H9 (cell line): ENCODE measurements around the gene MICU1. TPM values are rescaled to one million over a fixed set of nuclear protein-coding genes. Genes with fewer than 3 reads are reported as not detected.
A peak's percentile ranks its signal among the peaks of the same experiment; 100 is the strongest.

ENCODE experiments used
- DNase-seq: peaks from one replicate; pipeline ENCODE4 v3.0.0-alpha.2; 2017
- H2AFZ ChIP-seq: one replicate; pipeline ENCODE4 v1.6.1; 2013; ENCODE audit warnings: mild to moderate bottlenecking, low read length, control low read depth, moderate library complexity
- H2AK5ac ChIP-seq: 2 replicates; pipeline ENCODE4 v1.6.1; 2013; ENCODE audit warnings: low read length, control low read depth, mixed read lengths; ENCODE audit not compliant: insufficient read length
- H2BK120ac ChIP-seq: one replicate; pipeline ENCODE4 v1.6.1; 2013; ENCODE audit warnings: low read depth, mild to moderate bottlenecking, low read length, control low read depth, inconsistent platforms; ENCODE audit not compliant: poor library complexity, severe bottlenecking
- H2BK12ac ChIP-seq: 2 replicates; pipeline ENCODE4 v1.6.1; 2013; ENCODE audit warnings: low read length, control low read depth, mixed read lengths, low read depth; ENCODE audit not compliant: insufficient read length
- H2BK15ac ChIP-seq: 2 replicates; pipeline ENCODE4 v1.6.1; 2013; ENCODE audit warnings: low read depth, low read length, control low read depth
- H2BK20ac ChIP-seq: one replicate; pipeline ENCODE4 v1.6.1; 2013; ENCODE audit warnings: low read depth, mild to moderate bottlenecking, low read length, control low read depth, inconsistent platforms; ENCODE audit not compliant: poor library complexity, severe bottlenecking
- H2BK5ac ChIP-seq: 2 replicates; pipeline ENCODE4 v1.6.1; 2013; ENCODE audit warnings: low read length, control low read depth, mixed read lengths; ENCODE audit not compliant: insufficient read length
- H3K14ac ChIP-seq: 2 replicates; pipeline ENCODE4 v1.6.1; 2013; ENCODE audit warnings: low read length, control low read depth; ENCODE audit not compliant: insufficient read depth
- H3K18ac ChIP-seq: 2 replicates; pipeline ENCODE4 v1.6.1; 2013; ENCODE audit warnings: low read depth, mild to moderate bottlenecking, mixed read lengths, low read length, control low read depth; ENCODE audit not compliant: insufficient read length
- H3K23ac ChIP-seq: 2 replicates; pipeline ENCODE4 v1.6.1; 2013; ENCODE audit warnings: low read length, control low read depth, mixed read lengths, low read depth; ENCODE audit not compliant: insufficient read length
- H3K23me2 ChIP-seq: 2 replicates; pipeline ENCODE4 v1.6.1; 2013; ENCODE audit warnings: low read depth, mild to moderate bottlenecking, mixed read lengths, low read length, control low read depth; ENCODE audit not compliant: insufficient read length, poor library complexity, severe bottlenecking
- H3K27ac ChIP-seq: 2 replicates; pipeline ENCODE4 v1.5.1; 2013; ENCODE audit warnings: low read length, control low read depth, mixed read lengths, low read depth; ENCODE audit not compliant: insufficient read length
- H3K27me3 ChIP-seq: 2 replicates; pipeline ENCODE4 v1.6.1; 2013; ENCODE audit warnings: low read length, control low read depth, inconsistent platforms; ENCODE audit not compliant: insufficient read depth
- H3K4ac ChIP-seq: 2 replicates; pipeline ENCODE4 v1.6.1; 2013; ENCODE audit warnings: low read depth, mild to moderate bottlenecking, control low read depth, inconsistent platforms, low read length, moderate library complexity
- H3K4me1 ChIP-seq: 2 replicates; pipeline ENCODE4 v1.6.1; 2013; ENCODE audit warnings: low read length, control low read depth, inconsistent platforms; ENCODE audit not compliant: insufficient read depth
- H3K4me2 ChIP-seq: 2 replicates; pipeline ENCODE4 v1.6.1; 2013; ENCODE audit warnings: low read length, control low read depth, mixed read lengths; ENCODE audit not compliant: insufficient read length, insufficient read depth
- H3K56ac ChIP-seq: 2 replicates; pipeline ENCODE4 v1.6.1; 2013; ENCODE audit warnings: low read depth, mild to moderate bottlenecking, mixed read lengths, low read length, control low read depth; ENCODE audit not compliant: insufficient read length
- H3K79me1 ChIP-seq: 2 replicates; pipeline ENCODE4 v1.6.1; 2013; ENCODE audit warnings: low read depth, mild to moderate bottlenecking, moderate library complexity, low read length, control low read depth, inconsistent platforms; ENCODE audit not compliant: insufficient read depth, poor library complexity, severe bottlenecking
- H3K79me2 ChIP-seq: 2 replicates; pipeline ENCODE4 v1.6.1; 2013; ENCODE audit warnings: low read length, control low read depth, inconsistent platforms; ENCODE audit not compliant: insufficient read depth
- H3K9ac ChIP-seq: 2 replicates; pipeline ENCODE4 v1.6.1; 2013; ENCODE audit warnings: low read length, control low read depth, mixed read lengths; ENCODE audit not compliant: insufficient read length; ENCODE audit errors: extremely low read depth
- H3K9me3 ChIP-seq: one replicate; pipeline ENCODE4 v1.6.1; 2013; ENCODE audit warnings: low read depth, low read length, inconsistent platforms; ENCODE audit not compliant: control insufficient read depth
- H3T11ph ChIP-seq: one replicate; pipeline ENCODE4 v1.6.1; 2013; ENCODE audit warnings: mild to moderate bottlenecking, low read length, control low read depth, inconsistent platforms
- H4K20me1 ChIP-seq: one replicate; pipeline ENCODE4 v1.6.1; 2013; ENCODE audit not compliant: control insufficient read depth, insufficient read length, insufficient read depth
- H4K5ac ChIP-seq: 2 replicates; pipeline ENCODE4 v1.6.1; 2013; ENCODE audit warnings: low read depth, mild to moderate bottlenecking, mixed read lengths, low read length, control low read depth; ENCODE audit not compliant: insufficient read length
- H4K8ac ChIP-seq: replicated peaks from 2 replicates; pipeline ENCODE4 v1.6.1; 2013; ENCODE audit warnings: low read length, control low read depth, mixed read lengths, low read depth; ENCODE audit not compliant: insufficient read length
- H4K91ac ChIP-seq: 2 replicates; pipeline ENCODE4 v1.6.1; 2013; ENCODE audit warnings: low read depth, mild to moderate bottlenecking, moderate library complexity, mixed read lengths, low read length, control low read depth; ENCODE audit not compliant: insufficient read length
- H3K27ac Mint-ChIP-seq, 3 experiments: 2 replicates in 2 of 3; 3 replicates in 1 of 3; pipeline ENCODE4 v1.8.0; 2020 to 2021; ENCODE audit warnings: mixed read lengths in 3 of 3, mild to moderate bottlenecking in 1 of 3, moderate library complexity in 1 of 3
- H3K27me3 Mint-ChIP-seq: 2 replicates; pipeline ENCODE4 v1.8.0; 2021; ENCODE audit warnings: low read depth, mild to moderate bottlenecking, moderate library complexity, mixed read lengths
- H3K36me3 Mint-ChIP-seq, 3 experiments: 2 replicates in 2 of 3; 3 replicates in 1 of 3; pipeline ENCODE4 v1.8.0; 2020 to 2021; ENCODE audit warnings: low read depth in 3 of 3, mixed read lengths in 3 of 3; ENCODE audit not compliant: insufficient read depth in 1 of 3
- H3K4me1 Mint-ChIP-seq, 2 experiments: 2 replicates each; pipeline ENCODE4 v1.8.0; 2020; ENCODE audit warnings: mixed read lengths in 2 of 2
- H3K4me3 Mint-ChIP-seq, 2 experiments: 2 replicates in 1 of 2; 3 replicates in 1 of 2; pipeline ENCODE4 v1.8.0; 2020 to 2021; ENCODE audit warnings: mild to moderate bottlenecking in 2 of 2, mixed read lengths in 2 of 2, moderate library complexity in 1 of 2
- H3K9me3 Mint-ChIP-seq, 2 experiments: 2 replicates in 1 of 2; 3 replicates in 1 of 2; pipeline ENCODE4 v1.8.0; 2020; ENCODE audit warnings: mild to moderate bottlenecking in 2 of 2, mixed read lengths in 2 of 2, moderate library complexity in 1 of 2
- CTCF ChIP-seq: fragments of 200-600 bp; sonication (generic); conservative IDR thresholded peaks from 3 replicates; pipeline ENCODE4 v1.8.0; 2021; ENCODE audit warnings: antibody characterized with exemption, mild to moderate bottlenecking
- WGBS: extraction: QIAGEN DNeasy Blood & Tissue Kit; methylation state at CpG from one replicate; pipeline ENCODE4 v1.1.7; 2013; ENCODE audit warnings: missing lambda C conversion rate, low lambda C conversion rate, mixed read lengths; ENCODE audit not compliant: insufficient read length; ENCODE audit errors: extremely low coverage; 5-methylcytosine and 5-hydroxymethylcytosine counted together
- total RNA-seq: library from RNA; stranded (reverse); gene quantifications from 2 replicates; pipeline ENCODE4 v1.2.1, GENCODE V29; 2021

MICU1 gene
- total RNA-seq, 1 experiment from 2014 or later, result 33.2 TPM

GRCh38 chr10:72605122-72605521 is 20.8 kb downstream of the MICU1 start:
- no peak overlapping the region for H3K4me3 Mint-ChIP-seq
- H3K23me2 ChIP-seq, result no peaks in the 10 kb centered on the region
- H3K9me3 ChIP-seq, result no peaks in the 10 kb centered on the region
- H3K9ac ChIP-seq, result no peak overlapping the region
- H3K27me3 ChIP-seq, result no peaks in the 10 kb centered on the region
- H2BK120ac ChIP-seq, result no peak overlapping the region
- no peak overlapping the region for H3K27ac ChIP-seq
- H4K8ac ChIP-seq, result no peak overlapping the region
- peak overlapping the region; percentile 89 for H3T11ph ChIP-seq
- no peaks in the 10 kb centered on the region for H4K20me1 ChIP-seq
- no peak overlapping the region for H2BK20ac ChIP-seq
- WGBS, result no CpG with 5 or more reads among the region's 3 CpGs
- H2AFZ ChIP-seq, result no peak overlapping the region
- H3K18ac ChIP-seq, result no peak overlapping the region
- H3K27me3 Mint-ChIP-seq, result no peaks in the 10 kb centered on the region
- H3K4me2 ChIP-seq, result no peak overlapping the region
- DNase-seq, result no peak
- H3K4ac ChIP-seq, result no peak overlapping the region
- TF ChIP-seq CTCF, result no peak
- peaks cover 15 to 16% of the 10 kb centered on the region in 2 experiments for H3K4me1 Mint-ChIP-seq
- H3K23ac ChIP-seq, result no peak overlapping the region
- peaks cover 0 to 2% of the 10 kb centered on the region in 2 experiments; a peak in 3 of 5 replicates for H3K9me3 Mint-ChIP-seq
- no peak overlapping the region for H4K91ac ChIP-seq
- no peaks in the 10 kb centered on the region for H3K79me1 ChIP-seq
- H4K5ac ChIP-seq, result no peak overlapping the region
- H3K79me2 ChIP-seq, result no peaks in the 10 kb centered on the region
- H2BK12ac ChIP-seq, result no peak overlapping the region
- no peak overlapping the region for H3K14ac ChIP-seq
- peak overlapping the region; percentile 46 to 93 (median 87); a peak in 5 of 7 replicates for H3K27ac Mint-ChIP-seq
- H2BK15ac ChIP-seq, result no peak overlapping the region
- no peak overlapping the region for H2AK5ac ChIP-seq
- H3K36me3 Mint-ChIP-seq, result peaks cover 0 to 5% (median 0%) of the 10 kb centered on the region in 3 experiments; a peak in 3 of 7 replicates
- H3K56ac ChIP-seq, result no peak overlapping the region
- H3K4me1 ChIP-seq, result 0 out of 2 replicates have a peak, but pooled peaks cover 3% of the 10 kb centered on the region
- H2BK5ac ChIP-seq, result no peak overlapping the region
